Astrocyte (in vitro differentiated cells and primary cell): ENCODE data around the gene ADARB2.

Experiments used
- EZH2 ChIP-seq: IDR thresholded peaks from 2 replicates; pipeline ENCODE4 v1.6.1; 2012; ENCODE audit warnings: mild to moderate bottlenecking, low read length, inconsistent platforms; ENCODE audit not compliant: insufficient read depth
- TF ChIP-seq, protein P1 (sequence below): IDR thresholded peaks from 2 replicates; pipeline ENCODE4 v1.5.1; 2011; ENCODE audit warnings: low read depth, mild to moderate bottlenecking, inconsistent platforms, low read length, moderate library complexity; ENCODE audit not compliant: insufficient read depth

DNA sequence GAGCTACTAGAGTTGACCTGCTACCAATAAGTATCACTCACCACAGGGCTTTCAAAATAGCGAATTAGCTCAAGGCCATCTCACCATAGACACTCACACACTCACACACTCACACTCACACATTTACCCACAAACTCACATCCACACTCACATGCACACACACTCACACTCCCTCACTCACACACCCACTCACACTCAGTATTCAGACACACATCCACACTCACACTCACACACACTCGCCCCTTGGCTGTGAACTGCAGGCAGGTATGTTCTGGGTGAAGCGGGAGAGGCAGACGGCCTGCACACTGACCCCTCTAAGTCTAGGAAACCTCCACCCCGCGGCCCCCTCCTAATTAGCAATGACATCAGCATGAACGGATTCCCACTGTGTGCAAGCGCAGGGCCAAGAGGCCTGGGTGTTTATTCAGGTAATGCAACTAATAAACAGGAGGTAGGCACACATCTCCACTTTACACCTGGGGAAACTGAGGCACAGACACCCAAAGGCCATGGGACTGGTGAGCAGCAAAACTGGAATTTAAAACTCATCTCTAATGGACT lies 94.6 kb downstream of the ADARB2 start:
- TF ChIP-seq, protein P1, sequence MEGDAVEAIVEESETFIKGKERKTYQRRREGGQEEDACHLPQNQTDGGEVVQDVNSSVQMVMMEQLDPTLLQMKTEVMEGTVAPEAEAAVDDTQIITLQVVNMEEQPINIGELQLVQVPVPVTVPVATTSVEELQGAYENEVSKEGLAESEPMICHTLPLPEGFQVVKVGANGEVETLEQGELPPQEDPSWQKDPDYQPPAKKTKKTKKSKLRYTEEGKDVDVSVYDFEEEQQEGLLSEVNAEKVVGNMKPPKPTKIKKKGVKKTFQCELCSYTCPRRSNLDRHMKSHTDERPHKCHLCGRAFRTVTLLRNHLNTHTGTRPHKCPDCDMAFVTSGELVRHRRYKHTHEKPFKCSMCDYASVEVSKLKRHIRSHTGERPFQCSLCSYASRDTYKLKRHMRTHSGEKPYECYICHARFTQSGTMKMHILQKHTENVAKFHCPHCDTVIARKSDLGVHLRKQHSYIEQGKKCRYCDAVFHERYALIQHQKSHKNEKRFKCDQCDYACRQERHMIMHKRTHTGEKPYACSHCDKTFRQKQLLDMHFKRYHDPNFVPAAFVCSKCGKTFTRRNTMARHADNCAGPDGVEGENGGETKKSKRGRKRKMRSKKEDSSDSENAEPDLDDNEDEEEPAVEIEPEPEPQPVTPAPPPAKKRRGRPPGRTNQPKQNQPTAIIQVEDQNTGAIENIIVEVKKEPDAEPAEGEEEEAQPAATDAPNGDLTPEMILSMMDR: no peak
- no peak for TF ChIP-seq EZH2
